Endodermal cell (in vitro differentiated cells): ENCODE measurements around the gene PPP1R16B. TPM values are rescaled to one million over a fixed set of nuclear protein-coding genes. Genes with fewer than 3 reads are reported as not detected.

Experiments used
- DNase-seq: peaks from one replicate; pipeline ENCODE4 v3.0.0-alpha.2; 2017
- H3K27ac ChIP-seq: 2 replicates; pipeline ENCODE4 v1.5.1; 2013; ENCODE audit warnings: mild to moderate bottlenecking, low read depth, low read length, moderate library complexity
- H3K27me3 ChIP-seq: 2 replicates; pipeline ENCODE4 v1.6.1; 2013; ENCODE audit warnings: mild to moderate bottlenecking, low read length, moderate library complexity; ENCODE audit not compliant: insufficient read depth, control insufficient read depth, poor library complexity, severe bottlenecking
- H3K36me3 ChIP-seq: 2 replicates; pipeline ENCODE4 v1.7.0; 2013; ENCODE audit warnings: mild to moderate bottlenecking, low read length, moderate library complexity; ENCODE audit not compliant: control insufficient read depth, insufficient read depth
- H3K4me1 ChIP-seq: one replicate; pipeline ENCODE4 v1.7.0; 2013; ENCODE audit warnings: low read length; ENCODE audit not compliant: control insufficient read depth, insufficient read depth
- H3K4me3 ChIP-seq: 2 replicates; pipeline ENCODE4 v1.5.1; 2013; ENCODE audit warnings: mild to moderate bottlenecking, low read length, moderate library complexity
- H3K9ac ChIP-seq: 2 replicates; pipeline ENCODE4 v1.6.1; 2013; ENCODE audit warnings: mild to moderate bottlenecking, low read length, moderate library complexity; ENCODE audit not compliant: poor library complexity, severe bottlenecking; ENCODE audit errors: extremely low read depth
- H3K9me3 ChIP-seq: 2 replicates; pipeline ENCODE4 v1.6.1; 2013; ENCODE audit warnings: mild to moderate bottlenecking, low read length, moderate library complexity; ENCODE audit not compliant: control insufficient read depth
- H3K27ac Mint-ChIP-seq: 2 replicates; pipeline ENCODE4 v1.8.0; 2020; ENCODE audit warnings: mixed read lengths
- H3K27me3 Mint-ChIP-seq: 2 replicates; pipeline ENCODE4 v1.8.0; 2021; ENCODE audit warnings: mild to moderate bottlenecking, mixed read lengths; ENCODE audit not compliant: insufficient read depth
- H3K36me3 Mint-ChIP-seq: 2 replicates; pipeline ENCODE4 v1.8.0; 2020; ENCODE audit warnings: low read depth, mixed read lengths
- H3K4me1 Mint-ChIP-seq: 2 replicates; pipeline ENCODE4 v1.8.0; 2020; ENCODE audit warnings: mixed read lengths
- H3K4me3 Mint-ChIP-seq: 2 replicates; pipeline ENCODE4 v1.8.0; 2020; ENCODE audit warnings: mild to moderate bottlenecking, moderate library complexity, mixed read lengths
- H3K9me3 Mint-ChIP-seq: 2 replicates; pipeline ENCODE4 v1.8.0; 2020; ENCODE audit warnings: mild to moderate bottlenecking, mixed read lengths
- CTCF ChIP-seq: fragments of 200-600 bp; sonication (generic); conservative IDR thresholded peaks from 2 replicates; pipeline ENCODE4 v1.5.0; 2021; ENCODE audit warnings: antibody characterized with exemption, mild to moderate bottlenecking
- WGBS, 2 experiments: methylation state at CpG; one replicate each; pipeline versions ENCODE4 v1.1.5 to v1.1.7; 2013; ENCODE audit warnings: missing lambda C conversion rate in 2 of 2, mixed read lengths in 1 of 2; ENCODE audit not compliant: insufficient coverage in 1 of 2, insufficient read length in 1 of 2; 5-methylcytosine and 5-hydroxymethylcytosine counted together
- total RNA-seq, 2 donors: library from RNA; stranded (reverse); fragmentation: NEBNext Ultra II Directional in 1 of 2; extraction: Animal tissue kit (Norgen Biotek cat#: 25700) in 1 of 2; gene quantifications; 2 replicates in 1 of 2; 3 replicates in 1 of 2; pipeline ENCODE4 v1.2.1, GENCODE V29; 2021

PPP1R16B gene
- total RNA-seq, 2 donors from 2014 or later = 6.7 to 15.3 TPM

DNA sequence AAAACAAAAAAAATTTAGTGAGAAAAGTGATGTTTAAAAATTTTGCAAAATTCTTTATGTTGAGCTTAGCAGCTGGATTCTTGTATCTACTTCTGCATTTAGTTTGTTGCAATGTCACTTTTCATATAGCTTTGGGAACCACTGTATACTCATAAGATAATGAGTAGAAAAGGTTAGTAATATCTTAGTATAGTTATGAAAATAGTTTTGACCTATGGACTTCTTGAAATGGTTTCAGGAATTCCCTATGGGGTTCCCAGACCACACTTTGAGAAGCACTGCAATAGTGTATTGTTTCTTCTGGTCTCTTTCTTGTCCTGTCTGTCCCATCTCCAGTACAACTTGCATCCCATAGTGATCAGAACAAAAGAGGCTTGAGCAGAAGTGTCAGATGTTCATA, 29.4 kb downstream of the PPP1R16B start:
- H3K4me3 Mint-ChIP-seq = no peak overlapping the region
- H3K4me3 ChIP-seq = no peak overlapping the region
- H3K4me1 Mint-ChIP-seq = no peaks in the 10 kb centered on the region
- peaks cover 22% of the 10 kb centered on the region for H3K36me3 ChIP-seq
- H3K27me3 Mint-ChIP-seq = no peaks in the 10 kb centered on the region
- TF ChIP-seq CTCF = no peak
- no peaks in the 10 kb centered on the region for H3K9me3 Mint-ChIP-seq
- no peaks in the 10 kb centered on the region for H3K4me1 ChIP-seq
- H3K9ac ChIP-seq = no peak overlapping the region
- H3K9me3 ChIP-seq = no peaks in the 10 kb centered on the region
- H3K27me3 ChIP-seq = no peaks in the 10 kb centered on the region
- no peak overlapping the region for H3K27ac Mint-ChIP-seq
- peaks cover 13% of the 10 kb centered on the region for H3K36me3 Mint-ChIP-seq
- DNase-seq = no peak
- H3K27ac ChIP-seq = no peak overlapping the region

DNA sequence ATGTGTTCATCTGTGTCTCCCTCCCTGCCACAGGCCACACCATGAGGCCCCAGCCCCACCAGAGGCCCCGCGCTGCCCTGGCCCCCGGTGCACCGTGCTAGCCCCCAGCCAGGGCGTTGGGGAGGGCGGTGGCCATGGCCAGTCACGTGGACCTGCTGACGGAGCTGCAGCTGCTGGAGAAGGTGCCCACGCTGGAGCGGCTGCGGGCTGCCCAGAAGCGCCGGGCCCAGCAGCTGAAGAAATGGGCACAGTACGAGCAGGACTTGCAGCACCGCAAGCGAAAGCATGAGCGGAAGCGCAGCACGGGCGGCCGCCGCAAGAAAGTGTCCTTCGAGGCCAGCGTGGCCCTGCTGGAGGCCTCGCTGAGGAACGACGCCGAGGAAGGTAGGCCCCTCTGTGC, 30.3 kb downstream of the PPP1R16B start:
- Histone ChIP-seq H3K36me3 (peaks cover 22% of the 10 kb centered on the region), H3K4me1 (no peaks in the 10 kb centered on the region), H3K9me3 (no peaks in the 10 kb centered on the region), H3K27me3 (no peaks in the 10 kb centered on the region), H3K27ac (no peak overlapping the region), H3K4me3 (no peak overlapping the region), H3K9ac (no peak overlapping the region)
- Mint-ChIP-seq H3K27ac (no peak overlapping the region), H3K27me3 (no peaks in the 10 kb centered on the region), H3K36me3 (peaks cover 18% of the 10 kb centered on the region), H3K9me3 (no peaks in the 10 kb centered on the region), H3K4me1 (no peaks in the 10 kb centered on the region), H3K4me3 (no peak overlapping the region)
- 94 to 95% methylated on average over 28 of the region's 28 CpGs for WGBS, 2 experiments
- DNase-seq = no peak
- no peak for TF ChIP-seq CTCF

GRCh38 chr20:38836991-38837390, 31.5 kb downstream of the PPP1R16B start:
- no peak for DNase-seq
- Mint-ChIP-seq H3K4me3 (no peak overlapping the region), H3K4me1 (no peaks in the 10 kb centered on the region), H3K27ac (no peak overlapping the region), H3K36me3 (peaks cover 15% of the 10 kb centered on the region), H3K27me3 (no peaks in the 10 kb centered on the region), H3K9me3 (no peaks in the 10 kb centered on the region)
- Histone ChIP-seq H3K27ac (no peak overlapping the region), H3K36me3 (peaks cover 22% of the 10 kb centered on the region), H3K9ac (no peak overlapping the region), H3K27me3 (no peaks in the 10 kb centered on the region), H3K4me1 (no peaks in the 10 kb centered on the region), H3K9me3 (no peaks in the 10 kb centered on the region), H3K4me3 (no peak overlapping the region)
- TF ChIP-seq CTCF = no peak
- WGBS, 2 experiments = 96% methylated on average over 4 of the region's 4 CpGs
